NCI-H82 treated with DMSO at 0.1 percent for 48 hours (cell line): ENCODE data around the gene SRPK1.
"Not testable (repeated sequence)": the region's sequence is repeated elsewhere in the genome, so short reads cannot be mapped to it uniquely, and the experiment has no call there.

Experiments
- DNase-seq: peaks from one replicate; lab custom pipeline; 2025; ENCODE audit not compliant: unreplicated experiment; lab: John Stamatoyannopoulos, UW

The SRPK1 gene

GRCh38 chr6:35920793-35921732 lies at the start of gene SRPK1:
TSS of gene SRPK1 (minus strand) at chr6:35921098. CDS start at chr6:35921056, 42 bp downstream.
- DNase-seq = peak; percentile 76

DNA sequence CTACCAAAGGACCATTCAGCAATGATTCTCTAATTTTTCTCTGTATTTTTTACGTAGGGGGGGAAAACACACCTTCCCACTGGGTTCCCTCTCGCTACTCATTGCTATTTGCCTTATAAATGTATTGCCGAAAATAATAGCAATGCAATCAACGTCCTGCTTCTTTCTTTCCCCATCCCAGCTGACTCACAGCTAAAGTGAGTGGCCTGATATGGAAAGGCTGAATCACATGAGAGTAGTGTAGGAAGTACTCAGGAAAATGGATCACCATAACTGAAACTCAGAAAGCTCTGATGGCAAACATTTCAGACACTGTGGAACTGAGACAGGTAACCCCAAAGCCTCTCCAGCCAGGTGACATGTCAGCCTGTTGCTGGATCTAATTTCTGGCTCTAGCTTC lies 49.3 kb upstream of the SRPK1 start:
- DNase-seq = no peak

- DNase-seq = no peak
These were observed 48.7 kb upstream of the SRPK1 start for GRCh38 chr6:35969646-35970045.

- DNase-seq = no peak
These were observed 47.9 kb upstream of the SRPK1 start for GRCh38 chr6:35968821-35969220.

DNA sequence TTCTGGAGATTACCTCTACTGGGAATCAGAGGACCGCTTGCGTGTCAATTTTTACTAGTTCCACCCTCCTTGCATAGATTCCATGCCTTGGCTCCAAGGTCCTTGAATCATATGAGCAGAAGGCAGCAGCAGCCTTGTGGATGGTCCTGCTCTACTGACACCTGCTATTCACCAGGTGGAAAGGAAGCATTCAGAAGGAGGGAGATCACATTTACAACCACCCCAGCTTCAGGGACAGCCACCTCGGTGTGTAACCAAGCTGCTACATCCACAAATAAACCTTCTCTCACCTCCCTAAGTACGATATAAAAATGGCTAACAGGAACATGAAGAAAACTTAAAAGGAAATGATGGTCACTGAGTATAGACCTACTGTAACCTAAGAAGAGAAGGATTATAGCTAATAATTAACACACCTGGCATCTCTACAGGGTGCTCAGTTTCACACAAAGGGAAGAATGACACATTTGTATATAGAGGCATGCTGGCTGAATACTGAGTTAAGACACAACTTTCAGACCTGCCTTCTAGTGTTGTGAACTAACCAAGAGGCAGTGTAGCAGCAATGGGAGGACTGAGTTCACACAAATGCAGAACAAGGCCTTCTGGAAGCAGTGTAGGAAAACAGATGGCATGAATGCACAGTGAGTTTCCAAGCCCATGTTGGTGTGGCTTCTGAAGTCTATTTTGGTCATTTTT lies 46.3 kb upstream of the SRPK1 start:
- DNase-seq = no peak

DNA sequence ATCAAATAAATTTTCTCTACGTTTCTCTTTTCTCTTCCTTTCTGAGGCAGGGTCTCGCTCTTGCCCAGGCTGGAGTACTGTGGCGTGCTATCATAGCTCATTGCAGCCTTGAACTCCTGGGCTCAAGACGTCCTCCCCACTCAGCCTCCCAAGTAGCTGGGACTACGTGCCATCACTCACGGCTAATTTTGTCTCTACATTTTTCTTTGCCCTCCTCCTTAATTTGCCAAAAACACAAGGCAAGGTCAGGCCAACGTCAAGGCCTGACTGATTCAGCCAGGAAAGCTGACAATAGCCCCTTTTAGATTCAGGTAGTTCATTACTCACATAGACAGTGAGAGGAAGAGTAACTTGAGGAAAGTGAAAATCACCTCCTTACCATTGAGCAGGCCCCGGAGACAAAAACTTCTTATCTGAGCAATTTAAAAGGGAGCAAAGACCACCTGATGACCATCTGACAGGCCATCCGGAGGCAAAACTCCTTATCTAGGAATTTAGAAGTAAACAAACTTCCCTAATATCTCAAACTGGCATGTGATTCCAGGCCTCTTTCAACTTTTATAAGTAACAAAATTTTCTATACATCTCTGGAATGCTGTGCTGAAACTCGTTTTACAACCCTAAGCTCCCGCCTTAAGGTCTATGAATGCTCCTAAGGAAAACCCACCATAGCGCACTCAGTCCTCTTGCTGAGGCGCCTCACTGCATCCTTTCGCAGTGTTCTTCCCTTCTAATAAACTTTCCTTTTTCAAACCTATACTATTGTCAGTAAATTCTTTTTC lies 42.1 kb upstream of the SRPK1 start:
- no peak for DNase-seq

DNA sequence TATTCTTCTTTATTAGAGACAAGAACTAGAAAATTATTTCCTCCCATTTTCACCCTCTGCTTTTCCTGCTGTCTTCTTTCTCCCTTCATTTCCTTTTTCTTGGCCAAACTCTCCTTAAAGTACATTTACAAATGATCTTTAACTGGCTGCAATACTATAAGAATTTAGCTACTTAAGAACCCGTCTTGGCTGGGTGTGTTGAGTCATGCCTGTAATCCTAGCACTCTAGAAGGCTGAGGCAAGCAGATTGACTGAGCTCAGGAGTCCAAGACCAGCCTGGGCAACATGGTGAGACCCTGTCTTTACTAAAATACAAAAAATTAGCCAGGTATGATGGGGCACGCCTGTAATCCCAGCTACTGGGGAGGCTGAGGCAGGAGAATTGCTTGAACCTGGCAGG lies 39.3 kb upstream of the SRPK1 start:
- no peak for DNase-seq

DNA sequence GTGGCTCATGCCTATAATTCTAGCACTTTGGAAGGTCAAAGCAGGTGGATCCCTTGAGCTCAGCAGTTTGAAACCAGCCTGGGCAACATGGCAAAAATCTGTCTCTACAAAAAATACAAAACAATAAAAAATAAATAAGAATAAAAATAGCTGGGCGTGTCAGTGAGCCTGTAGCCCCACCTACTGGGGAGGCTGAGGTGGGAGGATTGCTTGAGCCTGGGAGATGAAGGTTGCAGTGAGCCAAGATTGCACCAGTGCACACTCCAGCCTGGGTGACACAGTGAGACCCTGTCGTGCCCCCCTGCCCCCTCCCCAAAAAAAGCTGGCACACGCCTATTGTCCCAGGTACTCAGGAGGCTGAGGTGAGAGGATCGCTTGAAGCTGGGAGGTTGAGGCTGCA lies 35.1 kb upstream of the SRPK1 start:
- no peak for DNase-seq

DNA sequence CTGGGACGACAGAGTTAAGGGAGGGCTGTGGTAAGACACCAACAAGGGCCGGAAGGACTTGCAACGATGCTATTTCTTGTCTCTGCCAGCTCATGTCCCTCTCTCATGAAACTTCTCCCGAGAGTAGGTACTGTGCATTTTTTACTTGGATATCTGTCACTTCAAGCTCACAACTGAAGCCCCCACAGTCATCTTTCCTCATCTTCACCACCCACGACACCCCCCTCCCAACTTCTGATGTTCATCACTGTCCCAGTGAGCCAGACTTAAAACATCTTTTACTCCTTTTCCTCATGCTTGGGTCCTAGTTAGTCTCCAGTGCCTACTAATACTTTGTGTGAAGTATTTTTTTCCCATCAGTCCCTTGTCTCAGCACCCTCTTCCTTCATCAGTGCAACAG lies 34.6 kb upstream of the SRPK1 start:
- no peak for DNase-seq

GRCh38 chr6:35955071-35955470 lies 34.2 kb upstream of the SRPK1 start:
- DNase-seq = no peak

DNA sequence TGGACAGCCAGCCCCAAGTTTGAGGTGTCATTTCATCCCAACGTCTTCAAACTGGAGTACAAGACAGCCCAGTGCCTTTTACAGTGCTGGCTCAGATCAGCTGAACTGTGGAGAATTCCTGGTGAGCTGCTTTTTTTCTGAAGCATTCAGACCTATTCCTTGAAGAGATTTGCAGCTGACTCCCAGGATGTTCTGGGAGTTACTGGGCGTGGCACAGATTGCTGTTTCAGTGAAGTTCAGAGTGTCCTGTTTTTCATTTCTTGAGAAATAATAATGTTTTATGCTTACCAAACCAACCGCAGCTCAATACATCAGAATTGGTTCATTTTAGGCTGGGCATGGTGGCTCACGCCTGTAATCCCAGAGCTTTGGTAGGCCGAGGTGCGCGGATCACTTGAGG lies 33.4 kb upstream of the SRPK1 start:
- no peak for DNase-seq

DNA sequence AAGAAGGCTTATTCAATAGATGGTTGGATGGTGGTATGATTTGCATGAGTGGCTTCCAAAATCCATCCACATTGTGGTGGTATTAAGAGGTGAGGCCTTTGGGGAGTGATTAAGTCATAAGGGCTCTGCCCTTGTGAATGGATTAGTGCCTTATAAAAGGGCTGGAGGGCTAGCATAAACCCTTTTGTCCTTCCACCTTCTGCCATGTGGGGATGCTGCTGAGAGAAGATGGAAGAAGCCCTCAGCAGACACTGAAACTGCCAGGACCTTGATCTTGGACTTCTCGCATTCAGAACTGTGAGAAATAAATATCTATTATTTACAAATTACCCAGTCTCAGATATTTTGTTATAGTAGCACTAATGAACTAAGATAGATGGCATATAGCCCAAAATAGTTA lies 27.8 kb upstream of the SRPK1 start:
- peak; percentile 70 for DNase-seq

- no peak for DNase-seq
These were observed 24.7 kb upstream of the SRPK1 start for GRCh38 chr6:35945650-35946025.

DNA sequence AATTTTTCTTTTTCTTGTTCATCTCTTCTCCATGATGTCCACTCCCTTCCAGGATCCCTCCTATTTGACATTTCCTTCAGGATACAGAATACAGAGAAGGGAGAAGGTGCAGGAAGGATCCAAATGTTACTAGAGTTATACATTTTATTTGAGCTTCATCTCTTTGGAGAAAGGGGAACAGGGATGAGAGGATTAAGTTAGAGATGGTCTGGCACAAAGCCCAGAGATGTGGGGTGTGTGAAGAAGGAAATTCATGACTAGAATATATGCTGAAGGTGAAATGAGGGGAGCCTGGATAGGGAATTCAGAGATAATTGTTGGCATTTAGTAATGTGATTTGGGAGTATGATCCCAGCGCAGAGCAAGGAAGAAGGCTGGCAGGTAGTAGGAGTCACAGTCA lies 22.5 kb upstream of the SRPK1 start:
- no peak for DNase-seq

- no peak for DNase-seq
These were observed 21.5 kb upstream of the SRPK1 start for GRCh38 chr6:35942355-35942754.

- not testable (repeated sequence) for DNase-seq
These were observed 20.3 kb upstream of the SRPK1 start for GRCh38 chr6:35941170-35941569.

DNA sequence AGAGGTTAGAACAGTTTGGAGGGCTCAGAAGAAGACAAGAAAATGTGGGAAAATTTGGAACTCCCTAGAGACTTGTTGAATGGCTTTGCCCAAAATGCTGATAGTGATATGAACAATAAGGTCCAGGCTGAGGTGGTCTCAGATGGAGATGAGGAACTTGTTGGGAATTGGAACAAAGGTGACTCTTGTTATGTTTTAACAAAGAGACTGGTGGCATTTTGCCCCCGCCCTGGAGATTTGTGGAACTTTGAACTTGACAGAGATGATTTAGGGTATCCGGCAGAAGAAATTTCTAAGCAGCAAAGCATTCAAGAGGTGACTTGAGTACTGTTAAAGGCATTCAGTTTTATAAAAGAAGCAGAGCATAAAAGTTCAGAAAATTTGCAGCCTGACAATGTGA lies 19.1 kb upstream of the SRPK1 start:
- DNase-seq = not testable (repeated sequence)

DNA sequence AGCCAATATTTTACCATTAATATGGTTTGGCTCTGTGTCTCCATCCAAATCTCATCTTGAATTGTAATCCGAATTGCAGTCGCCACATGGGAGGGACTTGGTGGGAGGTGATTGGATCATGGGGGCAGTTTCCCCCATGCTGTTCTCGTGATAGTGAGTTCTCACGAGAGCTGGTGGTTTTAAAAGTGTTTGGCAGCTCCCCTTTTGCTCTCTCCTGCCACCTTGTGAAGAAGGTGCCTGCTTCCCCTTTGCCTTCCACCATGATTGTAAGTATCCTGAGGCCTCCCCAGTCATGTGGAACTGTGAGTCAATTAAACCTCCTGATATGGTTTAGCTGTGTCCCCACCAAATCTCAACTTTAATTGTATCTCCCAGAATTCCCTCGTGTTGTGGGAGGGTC lies 18.4 kb upstream of the SRPK1 start:
- not testable (repeated sequence) for DNase-seq

DNA sequence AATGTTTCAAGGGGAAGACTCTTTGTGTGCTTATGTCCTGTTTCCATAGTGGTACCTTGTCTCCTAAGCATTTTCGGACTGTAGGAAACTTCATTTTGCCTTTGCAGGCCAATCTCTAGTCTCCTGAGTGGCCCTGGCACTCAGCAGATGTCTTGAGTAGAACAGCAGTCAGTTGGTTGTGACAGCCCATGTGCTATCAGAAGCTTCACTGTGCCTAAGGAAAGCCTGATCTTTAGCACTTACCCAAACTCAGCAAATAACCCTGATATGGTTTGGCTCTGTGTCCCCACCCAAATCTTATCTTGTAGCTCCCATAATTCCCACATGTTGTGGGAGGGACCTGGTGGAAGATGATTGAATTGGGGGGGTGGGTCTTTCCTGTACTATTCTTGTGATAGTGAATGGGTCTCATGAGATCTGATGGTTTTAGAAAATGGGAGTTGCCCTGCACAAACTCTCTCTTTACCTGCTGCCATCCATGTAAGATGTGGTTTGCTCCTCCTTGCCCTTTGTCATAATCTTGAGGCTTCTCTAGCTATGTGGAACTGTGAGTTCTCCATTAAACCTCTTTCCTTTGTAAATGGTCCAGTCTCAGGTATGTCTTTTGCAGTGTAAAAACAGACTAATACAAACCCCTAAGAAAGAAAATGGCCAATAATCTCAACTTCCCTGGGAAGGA lies 15.9 kb upstream of the SRPK1 start:
- DNase-seq = no peak

GRCh38 chr6:35935469-35935868 lies 14.6 kb upstream of the SRPK1 start:
- DNase-seq = no peak

GRCh38 chr6:35933844-35934243 lies 12.9 kb upstream of the SRPK1 start:
- DNase-seq = no peak
